SK-N-SH treated with all-trans-retinoic acid at 6 μM for 48 hours (cell line): ENCODE results near the gene EDEM3.

ENCODE experiments used
- ATAC-seq: fragments of 200-7000 bp; cut with Tn5 transposase; 3 replicates; pipeline ENCODE4 v1.9.1; 2020; ENCODE audit warnings: mild to moderate bottlenecking, moderate library complexity
- ISL1 ChIP-seq: fragments of 250-450 bp; sonication (Bioruptor Pico); IDR thresholded peaks from 2 replicates; pipeline ENCODE4 v2.1.2; 2022; ENCODE audit warnings: mild to moderate bottlenecking, moderate library complexity
- PPARA ChIP-seq: fragments of 250-450 bp; sonication (Bioruptor Pico); IDR thresholded peaks from 2 replicates; pipeline ENCODE4 v1.5.0; 2020; ENCODE audit warnings: mild to moderate bottlenecking, borderline replicate concordance
- RARB ChIP-seq: fragments of 250-450 bp; sonication (Bioruptor Pico); IDR thresholded peaks from 2 replicates; pipeline ENCODE4 v1.8.0; 2021; ENCODE audit warnings: mild to moderate bottlenecking, moderate library complexity
- SNAI2 ChIP-seq: fragments of 250-450 bp; sonication (Bioruptor Pico); IDR thresholded peaks from 2 replicates; pipeline ENCODE4 v1.5.0; 2020; ENCODE audit warnings: mild to moderate bottlenecking, moderate library complexity
- TCF4 ChIP-seq: fragments of 250-450 bp; sonication (Bioruptor Pico); IDR thresholded peaks from 2 replicates; pipeline ENCODE4 v1.8.0; 2021; ENCODE audit warnings: mild to moderate bottlenecking, moderate library complexity, borderline replicate concordance
- ZC3H10 ChIP-seq: fragments of 250-450 bp; sonication (Bioruptor Pico); IDR thresholded peaks from 2 replicates; pipeline ENCODE4 v1.5.1; 2021; ENCODE audit warnings: mild to moderate bottlenecking, moderate library complexity
- ZFP3 ChIP-seq: fragments of 250-450 bp; sonication (Bioruptor Pico); IDR thresholded peaks from 2 replicates; pipeline ENCODE4 v1.5.0; 2020; ENCODE audit warnings: mild to moderate bottlenecking, moderate library complexity
- ZFP30 ChIP-seq: fragments of 450-650 bp; formaldehyde crosslinking; IDR thresholded peaks from 2 replicates; pipeline ENCODE4 v1.5.0; 2022; ENCODE audit warnings: mild to moderate bottlenecking, moderate library complexity
- ZNF565 ChIP-seq: fragments of 450-650 bp; formaldehyde crosslinking; conservative IDR thresholded peaks from 2 replicates; pipeline ENCODE4 v1.5.0; 2020; ENCODE audit warnings: low read depth, mild to moderate bottlenecking, moderate library complexity
- ZNF8 ChIP-seq: fragments of 450-650 bp; formaldehyde crosslinking; IDR thresholded peaks from 2 replicates; pipeline ENCODE4 v1.5.0; 2020; ENCODE audit warnings: mild to moderate bottlenecking, moderate library complexity
- TF ChIP-seq, protein P1 (sequence below): fragments of 250-450 bp; sonication (Bioruptor Pico); IDR thresholded peaks from 2 replicates; pipeline ENCODE4 v1.5.0; 2020; ENCODE audit warnings: mild to moderate bottlenecking, moderate library complexity
- TF ChIP-seq, protein P2 (sequence below): fragments of 250-450 bp; sonication (Bioruptor Pico); IDR thresholded peaks from 2 replicates; pipeline ENCODE4 v1.8.0; 2020; ENCODE audit warnings: mild to moderate bottlenecking, moderate library complexity, borderline replicate concordance
- TF ChIP-seq, protein P3 (sequence below): fragments of 250-450 bp; sonication (Bioruptor Pico); IDR thresholded peaks from 2 replicates; pipeline ENCODE4 v1.5.1; 2020; ENCODE audit warnings: low read depth, mild to moderate bottlenecking, moderate library complexity
- TF ChIP-seq, protein P4 (sequence below): fragments of 250-450 bp; sonication (Bioruptor Pico); IDR thresholded peaks from 2 replicates; pipeline ENCODE4 v1.5.1; 2021; ENCODE audit warnings: mild to moderate bottlenecking, moderate library complexity
- TF ChIP-seq, protein P5 (sequence below): fragments of 250-450 bp; sonication (Bioruptor Pico); IDR thresholded peaks from 2 replicates; pipeline ENCODE4 v1.8.0; 2021; ENCODE audit warnings: low read depth, mild to moderate bottlenecking, moderate library complexity, borderline replicate concordance

The EDEM3 gene

DNA sequence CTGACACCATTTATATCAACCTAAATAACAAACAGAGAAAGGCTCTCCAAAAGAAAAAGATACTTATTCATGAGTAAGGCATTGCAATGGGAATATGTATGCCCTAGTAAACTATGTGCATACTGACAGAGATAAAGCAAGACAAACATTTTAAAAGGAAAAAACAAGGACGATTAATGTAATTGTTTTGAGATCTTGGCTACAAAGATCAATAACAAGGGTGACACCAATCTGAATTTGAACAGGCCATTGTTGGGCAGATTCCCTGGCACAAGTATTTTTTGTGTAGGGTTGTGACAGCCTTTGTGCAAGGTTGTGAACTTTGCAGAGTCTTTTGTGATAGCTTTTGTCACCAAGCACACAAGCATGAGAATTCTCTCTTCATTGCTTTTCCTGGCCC is 85.3 kb downstream of the EDEM3 start (continued):
- TF ChIP-seq, protein P1, sequence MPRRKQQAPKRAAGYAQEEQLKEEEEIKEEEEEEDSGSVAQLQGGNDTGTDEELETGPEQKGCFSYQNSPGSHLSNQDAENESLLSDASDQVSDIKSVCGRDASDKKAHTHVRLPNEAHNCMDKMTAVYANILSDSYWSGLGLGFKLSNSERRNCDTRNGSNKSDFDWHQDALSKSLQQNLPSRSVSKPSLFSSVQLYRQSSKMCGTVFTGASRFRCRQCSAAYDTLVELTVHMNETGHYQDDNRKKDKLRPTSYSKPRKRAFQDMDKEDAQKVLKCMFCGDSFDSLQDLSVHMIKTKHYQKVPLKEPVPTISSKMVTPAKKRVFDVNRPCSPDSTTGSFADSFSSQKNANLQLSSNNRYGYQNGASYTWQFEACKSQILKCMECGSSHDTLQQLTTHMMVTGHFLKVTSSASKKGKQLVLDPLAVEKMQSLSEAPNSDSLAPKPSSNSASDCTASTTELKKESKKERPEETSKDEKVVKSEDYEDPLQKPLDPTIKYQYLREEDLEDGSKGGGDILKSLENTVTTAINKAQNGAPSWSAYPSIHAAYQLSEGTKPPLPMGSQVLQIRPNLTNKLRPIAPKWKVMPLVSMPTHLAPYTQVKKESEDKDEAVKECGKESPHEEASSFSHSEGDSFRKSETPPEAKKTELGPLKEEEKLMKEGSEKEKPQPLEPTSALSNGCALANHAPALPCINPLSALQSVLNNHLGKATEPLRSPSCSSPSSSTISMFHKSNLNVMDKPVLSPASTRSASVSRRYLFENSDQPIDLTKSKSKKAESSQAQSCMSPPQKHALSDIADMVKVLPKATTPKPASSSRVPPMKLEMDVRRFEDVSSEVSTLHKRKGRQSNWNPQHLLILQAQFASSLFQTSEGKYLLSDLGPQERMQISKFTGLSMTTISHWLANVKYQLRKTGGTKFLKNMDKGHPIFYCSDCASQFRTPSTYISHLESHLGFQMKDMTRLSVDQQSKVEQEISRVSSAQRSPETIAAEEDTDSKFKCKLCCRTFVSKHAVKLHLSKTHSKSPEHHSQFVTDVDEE, result no peak
- no peak for TF ChIP-seq ZNF8 (CRISPR knock-in tag)

DNA sequence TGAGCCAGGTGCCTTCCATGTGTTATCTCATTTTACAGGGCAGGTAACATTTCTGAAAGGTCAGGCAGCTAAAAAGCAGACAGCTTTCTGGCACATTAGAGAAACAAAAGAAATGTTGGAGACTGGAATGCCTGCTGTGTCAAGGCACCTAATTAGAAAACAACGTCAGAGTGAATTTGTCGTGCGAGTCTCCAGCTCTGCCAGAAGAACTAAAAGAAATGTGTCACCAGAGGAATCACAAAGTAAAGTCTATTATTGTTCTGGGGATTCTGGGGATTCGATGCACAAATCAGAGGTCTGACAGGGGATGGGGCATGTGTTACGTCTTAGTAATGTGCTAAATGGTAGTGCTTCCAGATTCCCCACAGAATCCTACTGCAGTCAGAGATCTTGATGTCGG is 89.3 kb downstream of the EDEM3 start:
- ATAC-seq, result no peak
- TF ChIP-seq, protein P2, sequence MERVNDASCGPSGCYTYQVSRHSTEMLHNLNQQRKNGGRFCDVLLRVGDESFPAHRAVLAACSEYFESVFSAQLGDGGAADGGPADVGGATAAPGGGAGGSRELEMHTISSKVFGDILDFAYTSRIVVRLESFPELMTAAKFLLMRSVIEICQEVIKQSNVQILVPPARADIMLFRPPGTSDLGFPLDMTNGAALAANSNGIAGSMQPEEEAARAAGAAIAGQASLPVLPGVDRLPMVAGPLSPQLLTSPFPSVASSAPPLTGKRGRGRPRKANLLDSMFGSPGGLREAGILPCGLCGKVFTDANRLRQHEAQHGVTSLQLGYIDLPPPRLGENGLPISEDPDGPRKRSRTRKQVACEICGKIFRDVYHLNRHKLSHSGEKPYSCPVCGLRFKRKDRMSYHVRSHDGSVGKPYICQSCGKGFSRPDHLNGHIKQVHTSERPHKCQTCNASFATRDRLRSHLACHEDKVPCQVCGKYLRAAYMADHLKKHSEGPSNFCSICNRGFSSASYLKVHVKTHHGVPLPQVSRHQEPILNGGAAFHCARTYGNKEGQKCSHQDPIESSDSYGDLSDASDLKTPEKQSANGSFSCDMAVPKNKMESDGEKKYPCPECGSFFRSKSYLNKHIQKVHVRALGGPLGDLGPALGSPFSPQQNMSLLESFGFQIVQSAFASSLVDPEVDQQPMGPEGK, result no peak
- TF ChIP-seq ISL1 (no peak), ZFP3 (CRISPR knock-in tag) (no peak)
- TF ChIP-seq, protein P3, sequence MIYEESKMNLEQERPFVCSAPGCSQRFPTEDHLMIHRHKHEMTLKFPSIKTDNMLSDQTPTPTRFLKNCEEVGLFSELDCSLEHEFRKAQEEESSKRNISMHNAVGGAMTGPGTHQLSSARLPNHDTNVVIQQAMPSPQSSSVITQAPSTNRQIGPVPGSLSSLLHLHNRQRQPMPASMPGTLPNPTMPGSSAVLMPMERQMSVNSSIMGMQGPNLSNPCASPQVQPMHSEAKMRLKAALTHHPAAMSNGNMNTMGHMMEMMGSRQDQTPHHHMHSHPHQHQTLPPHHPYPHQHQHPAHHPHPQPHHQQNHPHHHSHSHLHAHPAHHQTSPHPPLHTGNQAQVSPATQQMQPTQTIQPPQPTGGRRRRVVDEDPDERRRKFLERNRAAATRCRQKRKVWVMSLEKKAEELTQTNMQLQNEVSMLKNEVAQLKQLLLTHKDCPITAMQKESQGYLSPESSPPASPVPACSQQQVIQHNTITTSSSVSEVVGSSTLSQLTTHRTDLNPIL (CRISPR knock-in tag), result no peak
- TF ChIP-seq, protein P4, sequence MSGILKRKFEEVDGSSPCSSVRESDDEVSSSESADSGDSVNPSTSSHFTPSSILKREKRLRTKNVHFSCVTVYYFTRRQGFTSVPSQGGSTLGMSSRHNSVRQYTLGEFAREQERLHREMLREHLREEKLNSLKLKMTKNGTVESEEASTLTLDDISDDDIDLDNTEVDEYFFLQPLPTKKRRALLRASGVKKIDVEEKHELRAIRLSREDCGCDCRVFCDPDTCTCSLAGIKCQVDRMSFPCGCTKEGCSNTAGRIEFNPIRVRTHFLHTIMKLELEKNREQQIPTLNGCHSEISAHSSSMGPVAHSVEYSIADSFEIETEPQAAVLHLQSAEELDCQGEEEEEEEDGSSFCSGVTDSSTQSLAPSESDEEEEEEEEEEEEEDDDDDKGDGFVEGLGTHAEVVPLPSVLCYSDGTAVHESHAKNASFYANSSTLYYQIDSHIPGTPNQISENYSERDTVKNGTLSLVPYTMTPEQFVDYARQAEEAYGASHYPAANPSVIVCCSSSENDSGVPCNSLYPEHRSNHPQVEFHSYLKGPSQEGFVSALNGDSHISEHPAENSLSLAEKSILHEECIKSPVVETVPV (CRISPR knock-in tag), result no peak

DNA sequence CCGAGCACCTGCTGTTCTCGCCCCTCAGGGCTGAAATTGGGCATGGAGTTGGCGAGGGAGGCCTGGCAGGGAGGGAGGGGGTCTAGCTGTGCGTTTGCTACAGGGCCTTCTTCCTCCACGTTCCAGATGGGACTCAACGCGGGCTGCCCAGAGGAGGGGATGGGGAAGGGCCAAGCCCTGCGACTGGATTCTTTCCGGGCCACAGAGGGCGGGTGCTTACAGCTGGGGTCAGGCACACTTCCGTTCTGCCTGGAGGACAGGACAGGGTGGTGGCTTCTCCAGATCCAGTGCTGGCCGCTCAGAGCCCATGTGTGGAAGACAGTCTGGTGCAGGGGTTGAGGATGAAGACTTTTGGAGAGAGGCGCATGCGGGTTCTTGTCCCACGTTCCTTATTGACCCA is 90.0 kb downstream of the EDEM3 start:
- ATAC-seq, result no peak
- TF ChIP-seq, protein P4 (CRISPR knock-in tag), result no peak
- TF ChIP-seq ISL1, result no peak
- TF ChIP-seq, protein P2, result no peak
- no peak for TF ChIP-seq ZNF8 (CRISPR knock-in tag)
- no peak for TF ChIP-seq ZFP3 (CRISPR knock-in tag)
- TF ChIP-seq, protein P5, sequence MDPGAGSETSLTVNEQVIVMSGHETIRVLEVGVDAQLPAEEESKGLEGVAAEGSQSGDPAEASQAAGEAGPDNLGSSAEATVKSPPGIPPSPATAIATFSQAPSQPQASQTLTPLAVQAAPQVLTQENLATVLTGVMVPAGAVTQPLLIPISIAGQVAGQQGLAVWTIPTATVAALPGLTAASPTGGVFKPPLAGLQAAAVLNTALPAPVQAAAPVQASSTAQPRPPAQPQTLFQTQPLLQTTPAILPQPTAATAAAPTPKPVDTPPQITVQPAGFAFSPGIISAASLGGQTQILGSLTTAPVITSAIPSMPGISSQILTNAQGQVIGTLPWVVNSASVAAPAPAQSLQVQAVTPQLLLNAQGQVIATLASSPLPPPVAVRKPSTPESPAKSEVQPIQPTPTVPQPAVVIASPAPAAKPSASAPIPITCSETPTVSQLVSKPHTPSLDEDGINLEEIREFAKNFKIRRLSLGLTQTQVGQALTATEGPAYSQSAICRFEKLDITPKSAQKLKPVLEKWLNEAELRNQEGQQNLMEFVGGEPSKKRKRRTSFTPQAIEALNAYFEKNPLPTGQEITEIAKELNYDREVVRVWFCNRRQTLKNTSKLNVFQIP (CRISPR knock-in tag), result no peak
- no peak for TF ChIP-seq TCF4 (CRISPR knock-in tag)
- TF ChIP-seq, protein P3 (CRISPR knock-in tag), result no peak
- TF ChIP-seq ZNF565, result no peak
- no peak for TF ChIP-seq RARB (CRISPR knock-in tag)
- TF ChIP-seq SNAI2 (CRISPR knock-in tag), result no peak
- TF ChIP-seq ZFP30 (CRISPR knock-in tag), result no peak
- TF ChIP-seq ZC3H10 (CRISPR knock-in tag), result no peak
- TF ChIP-seq, protein P1, result no peak
- TF ChIP-seq PPARA (CRISPR knock-in tag), result no peak
